A549 (cell line): Measurements from ENCODE around the gene TYRO3.
"Not testable (repeated sequence)": the region's sequence is repeated elsewhere in the genome, so short reads cannot be mapped to it uniquely, and the experiment has no call there.

ENCODE experiments used
- CTCF ChIP-seq: fragments of >200 bp; sonication (Bioruptor Twin); formaldehyde crosslinking; IDR thresholded peaks from 3 replicates; pipeline ENCODE4 v1.5.1; 2016
- GATA3 ChIP-seq: IDR thresholded peaks from 2 replicates; pipeline ENCODE4 v1.6.1; 2012; ENCODE audit warnings: borderline replicate concordance
- HOXB5 ChIP-seq: fragments of 250-450 bp; sonication (Bioruptor Pico); IDR thresholded peaks from 2 replicates; pipeline ENCODE4 v1.5.0; 2020; ENCODE audit warnings: mild to moderate bottlenecking, moderate library complexity
- JUN ChIP-seq, 2 experiments: fragments of >200 bp; sonication (Bioruptor Twin); formaldehyde crosslinking; IDR thresholded peaks; 2 replicates in 1 of 2; 3 replicates in 1 of 2; pipeline ENCODE4 v1.6.1; 2016 to 2017
- MAZ ChIP-seq: fragments of 150-350 bp; IDR thresholded peaks from 2 replicates; pipeline ENCODE4 v1.6.1; 2014; ENCODE audit warnings: antibody characterized with exemption, low read depth, low read length, borderline replicate concordance
- NFE2L2 ChIP-seq: fragments of 150-350 bp; conservative IDR thresholded peaks from 2 replicates; pipeline ENCODE4 v1.6.1; 2014; ENCODE audit warnings: low read length
- RAD21 ChIP-seq, 2 experiments: fragments of >200 bp in 1 of 2; sonication (Bioruptor Twin) in 1 of 2; formaldehyde crosslinking in 1 of 2; IDR thresholded peaks in 1 of 2; conservative IDR thresholded peaks in 1 of 2; 2 replicates in 1 of 2; 3 replicates in 1 of 2; pipeline ENCODE4 v1.6.1; 2012 to 2018; ENCODE audit warnings: inconsistent platforms in 1 of 2
- RCOR1 ChIP-seq: fragments of 150-350 bp; IDR thresholded peaks from 2 replicates; pipeline ENCODE4 v1.6.1; 2014; ENCODE audit warnings: antibody characterized with exemption, low read length, low read depth
- SMC3 ChIP-seq: fragments of >200 bp; sonication (Bioruptor Twin); formaldehyde crosslinking; IDR thresholded peaks from 3 replicates; pipeline ENCODE4 v1.6.1; 2018; ENCODE audit warnings: inconsistent platforms
- TF ChIP-seq, protein P1 (sequence below): IDR thresholded peaks from 2 replicates; pipeline ENCODE4 v1.6.1; 2012

GRCh38 chr15:41589018-41589417 is 30.0 kb downstream of the TYRO3 start:
- TF ChIP-seq SMC3; CTCF; GATA3; RAD21 (conservative IDR thresholded peaks at IDR 0.05 in 1 of 2, IDR thresholded peaks at IDR 0.05 in 1 of 2); MAZ; RCOR1; NFE2L2; JUN (IDR thresholded peaks at IDR 0.05); HOXB5 (CRISPR knock-in tag): not testable (repeated sequence)
- TF ChIP-seq, protein P1, sequence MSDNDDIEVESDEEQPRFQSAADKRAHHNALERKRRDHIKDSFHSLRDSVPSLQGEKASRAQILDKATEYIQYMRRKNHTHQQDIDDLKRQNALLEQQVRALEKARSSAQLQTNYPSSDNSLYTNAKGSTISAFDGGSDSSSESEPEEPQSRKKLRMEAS = not testable (repeated sequence)
